HG03378 (cell line): ENCODE measurements around the gene SLC45A1.

ENCODE experiments used
- ATAC-seq: cut with Tn5 transposase; IDR thresholded peaks from one replicate; pipeline ENCODE4 v1.9.1; 2021; ENCODE audit warnings: mild to moderate bottlenecking, moderate library complexity; ENCODE audit not compliant: unreplicated experiment

The SLC45A1 gene

GRCh38 chr1:8307628-8308027, 10.3 kb upstream of the SLC45A1 start:
- no peak for ATAC-seq

GRCh38 chr1:8311068-8311718, 6.7 kb upstream of the SLC45A1 start:
- no peak for ATAC-seq

GRCh38 chr1:8312235-8313218, 5.4 kb upstream of the SLC45A1 start:
- no peak for ATAC-seq

- ATAC-seq, result no peak
Measured at GRCh38 chr1:8313231-8313630, 4.7 kb upstream of the SLC45A1 start.

GRCh38 chr1:8314346-8315280, 3.3 kb upstream of the SLC45A1 start:
- ATAC-seq, result no peak

GRCh38 chr1:8315573-8316475, 2.1 kb upstream of the SLC45A1 start:
- ATAC-seq, result no peak

- no peak for ATAC-seq
Measured at GRCh38 chr1:8318436-8318835, 522 bp downstream of the SLC45A1 start.

GRCh38 chr1:8321612-8322011, 3.7 kb downstream of the SLC45A1 start:
- no peak for ATAC-seq

GRCh38 chr1:8323706-8324105, 5.8 kb downstream of the SLC45A1 start:
- no peak for ATAC-seq

GRCh38 chr1:8324176-8324810, 6.4 kb downstream of the SLC45A1 start:
- no peak for ATAC-seq

GRCh38 chr1:8325771-8326170, 7.9 kb downstream of the SLC45A1 start:
- no peak for ATAC-seq

- ATAC-seq, result no peak
Measured at GRCh38 chr1:8326265-8326664, 8.4 kb downstream of the SLC45A1 start.

- ATAC-seq, result no peak
Measured at GRCh38 chr1:8328271-8328670, 10.4 kb downstream of the SLC45A1 start.

GRCh38 chr1:8329439-8329838, 11.5 kb downstream of the SLC45A1 start:
- no peak for ATAC-seq

- no peak for ATAC-seq
Measured at GRCh38 chr1:8329858-8330257, 11.9 kb downstream of the SLC45A1 start.

GRCh38 chr1:8330271-8331125, 12.6 kb downstream of the SLC45A1 start:
- no peak for ATAC-seq

GRCh38 chr1:8332806-8333205, 14.9 kb downstream of the SLC45A1 start:
- ATAC-seq, result no peak

GRCh38 chr1:8333246-8333987, 15.5 kb downstream of the SLC45A1 start:
- ATAC-seq, result no peak
